Measurements from ENCODE around the gene TMC6. TPM values are rescaled to one million over a fixed set of nuclear protein-coding genes. Genes with fewer than 3 reads are reported as not detected.
A peak's percentile ranks its signal among the peaks of the same experiment; 100 is the strongest.

Gene TMC6
- total and polyA plus RNA-seq, 8 donors, result 15.6 to 61.2 (median 25.5) TPM

DNA sequence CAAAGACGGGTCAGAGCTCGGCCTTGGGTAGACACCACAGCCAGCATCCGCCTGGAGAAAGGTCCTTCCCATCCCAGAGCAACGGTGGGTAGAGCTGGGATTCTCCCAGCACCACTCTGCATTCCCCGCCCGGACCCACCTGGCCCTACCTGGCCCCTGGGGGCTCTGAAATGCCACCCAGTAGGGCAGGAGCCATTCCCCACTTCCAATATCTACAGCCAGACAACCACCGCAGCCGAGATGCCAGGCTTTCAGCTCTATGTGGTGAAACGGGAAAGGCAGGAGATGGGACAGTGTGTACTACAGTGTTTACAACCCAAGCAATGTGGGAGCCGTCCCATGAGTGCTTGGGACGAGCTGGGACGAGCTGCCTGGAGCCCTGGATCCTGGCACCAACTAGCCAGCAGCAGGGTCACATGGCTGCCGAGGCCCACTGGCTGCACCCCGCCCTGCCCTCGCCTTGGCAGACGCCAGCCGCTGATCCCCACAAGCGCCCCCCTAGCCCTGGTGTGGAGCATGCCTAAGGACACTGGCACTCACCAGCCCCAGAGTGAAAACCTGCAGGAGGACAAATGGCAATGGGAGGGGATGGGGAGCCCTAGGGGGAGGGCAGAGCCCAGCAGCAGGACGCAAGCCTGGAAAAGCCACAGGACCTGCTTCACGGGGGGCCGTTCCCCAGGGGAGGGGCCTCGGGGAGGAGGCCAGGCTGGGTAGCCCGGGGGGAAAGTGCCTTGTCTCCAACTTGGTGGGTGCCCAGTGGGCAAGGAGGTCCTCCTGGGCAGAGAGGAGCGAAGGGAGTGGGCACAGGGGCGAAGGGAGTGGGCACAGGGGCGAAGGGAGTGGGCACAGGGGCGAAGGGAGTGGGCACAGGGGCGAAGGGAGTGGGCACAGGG lies 13.5 kb downstream of the TMC6 start:
- FAIRE-seq (no peak), ATAC-seq (no peak)
- no peak overlapping the region for H3K27ac ChIP-seq

DNA sequence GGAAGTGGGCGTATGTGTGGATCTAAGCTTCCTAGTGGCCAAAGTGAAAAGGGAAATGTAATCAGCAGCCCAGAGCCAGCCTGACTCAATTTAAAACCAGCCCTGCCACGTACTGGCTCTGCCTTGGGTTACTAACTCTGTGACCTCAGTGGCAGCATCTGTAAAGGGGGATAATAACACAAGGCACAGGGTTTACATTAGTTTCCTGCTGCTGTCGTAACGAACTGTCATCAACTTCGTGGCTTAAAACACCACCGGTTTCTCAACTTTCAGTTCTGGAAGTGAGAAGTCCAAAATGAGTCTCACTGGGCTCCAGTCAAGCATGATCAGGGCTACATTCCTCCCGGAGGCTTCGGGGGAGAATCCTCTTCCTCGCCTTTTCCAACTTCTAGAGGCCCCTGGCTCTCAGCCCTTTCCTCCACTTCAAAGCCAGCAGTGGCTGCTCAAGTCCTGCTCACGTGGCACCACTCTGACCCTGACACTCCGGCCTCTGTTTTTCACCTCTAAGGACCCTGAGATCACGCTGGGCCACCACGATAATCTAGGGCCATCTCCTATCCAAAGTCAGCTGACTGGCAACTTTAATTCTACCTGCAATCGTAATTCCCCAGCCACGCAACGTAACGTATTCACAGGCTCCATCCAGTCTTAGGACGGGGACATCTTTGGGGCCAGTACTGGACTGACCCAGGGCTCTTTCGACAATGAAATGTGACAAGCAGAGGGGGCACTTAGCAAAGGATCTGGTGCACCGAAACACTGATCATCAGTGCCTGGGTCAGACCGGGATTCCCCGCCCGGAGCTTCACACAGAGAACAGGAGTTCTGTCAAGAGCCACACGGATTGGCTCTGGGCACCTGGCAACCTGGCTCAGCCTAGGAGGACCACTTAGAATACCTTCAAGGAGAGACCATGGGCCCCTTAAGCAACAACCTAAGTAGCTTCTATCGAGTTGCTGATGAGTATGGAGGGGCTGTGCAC lies 14.5 kb downstream of the TMC6 start:
- DNase-seq, result peak in 1 of 6 donors; percentile 17
- no peaks in the 10 kb centered on the region for H3K9me3 ChIP-seq
- no peaks in the 10 kb centered on the region for H3K4me1 ChIP-seq
- no peak for FAIRE-seq
- H3K4me3 ChIP-seq, result no peak overlapping the region
- no peaks in the 10 kb centered on the region for H3K36me3 ChIP-seq
- no peak overlapping the region for H3K27ac ChIP-seq
- H3K27me3 ChIP-seq, result no peaks in the 10 kb centered on the region
- no peak for ATAC-seq
- 78 to 84% methylated on average over 25 of the region's 25 CpGs for WGBS, 2 donors
- TF ChIP-seq, protein P1, sequence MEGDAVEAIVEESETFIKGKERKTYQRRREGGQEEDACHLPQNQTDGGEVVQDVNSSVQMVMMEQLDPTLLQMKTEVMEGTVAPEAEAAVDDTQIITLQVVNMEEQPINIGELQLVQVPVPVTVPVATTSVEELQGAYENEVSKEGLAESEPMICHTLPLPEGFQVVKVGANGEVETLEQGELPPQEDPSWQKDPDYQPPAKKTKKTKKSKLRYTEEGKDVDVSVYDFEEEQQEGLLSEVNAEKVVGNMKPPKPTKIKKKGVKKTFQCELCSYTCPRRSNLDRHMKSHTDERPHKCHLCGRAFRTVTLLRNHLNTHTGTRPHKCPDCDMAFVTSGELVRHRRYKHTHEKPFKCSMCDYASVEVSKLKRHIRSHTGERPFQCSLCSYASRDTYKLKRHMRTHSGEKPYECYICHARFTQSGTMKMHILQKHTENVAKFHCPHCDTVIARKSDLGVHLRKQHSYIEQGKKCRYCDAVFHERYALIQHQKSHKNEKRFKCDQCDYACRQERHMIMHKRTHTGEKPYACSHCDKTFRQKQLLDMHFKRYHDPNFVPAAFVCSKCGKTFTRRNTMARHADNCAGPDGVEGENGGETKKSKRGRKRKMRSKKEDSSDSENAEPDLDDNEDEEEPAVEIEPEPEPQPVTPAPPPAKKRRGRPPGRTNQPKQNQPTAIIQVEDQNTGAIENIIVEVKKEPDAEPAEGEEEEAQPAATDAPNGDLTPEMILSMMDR (IDR thresholded peaks at IDR 0.05), result no peak
- intact Hi-C loops (cut with DNase I), result loop anchor here in 2 of 3 donors (5.0 to 10.0 kb wide), 2 partner anchors 133 to 311 kb away; no protein-coding TSS in a partner anchor

More for the DNA sequence above, 13.5 kb downstream of the TMC6 start:
- H3K27me3 ChIP-seq, result no peaks in the 10 kb centered on the region
- TF ChIP-seq, protein P1 (IDR thresholded peaks at IDR 0.05), result no peak
- intact Hi-C loops (cut with DNase I), result loop anchor here in 2 of 3 donors (5.0 to 10.0 kb wide), 2 partner anchors 132 to 310 kb away; no protein-coding TSS in a partner anchor
- DNase-seq, result peak in 2 of 6 donors; percentile 13 to 65
- H3K9me3 ChIP-seq, result no peaks in the 10 kb centered on the region
- no peaks in the 10 kb centered on the region for H3K4me1 ChIP-seq
- H3K36me3 ChIP-seq, result no peaks in the 10 kb centered on the region
- no peak overlapping the region for H3K4me3 ChIP-seq
- 70 to 84% methylated on average over 23 to 27 of the region's 28 CpGs for WGBS, 2 donors

DNA sequence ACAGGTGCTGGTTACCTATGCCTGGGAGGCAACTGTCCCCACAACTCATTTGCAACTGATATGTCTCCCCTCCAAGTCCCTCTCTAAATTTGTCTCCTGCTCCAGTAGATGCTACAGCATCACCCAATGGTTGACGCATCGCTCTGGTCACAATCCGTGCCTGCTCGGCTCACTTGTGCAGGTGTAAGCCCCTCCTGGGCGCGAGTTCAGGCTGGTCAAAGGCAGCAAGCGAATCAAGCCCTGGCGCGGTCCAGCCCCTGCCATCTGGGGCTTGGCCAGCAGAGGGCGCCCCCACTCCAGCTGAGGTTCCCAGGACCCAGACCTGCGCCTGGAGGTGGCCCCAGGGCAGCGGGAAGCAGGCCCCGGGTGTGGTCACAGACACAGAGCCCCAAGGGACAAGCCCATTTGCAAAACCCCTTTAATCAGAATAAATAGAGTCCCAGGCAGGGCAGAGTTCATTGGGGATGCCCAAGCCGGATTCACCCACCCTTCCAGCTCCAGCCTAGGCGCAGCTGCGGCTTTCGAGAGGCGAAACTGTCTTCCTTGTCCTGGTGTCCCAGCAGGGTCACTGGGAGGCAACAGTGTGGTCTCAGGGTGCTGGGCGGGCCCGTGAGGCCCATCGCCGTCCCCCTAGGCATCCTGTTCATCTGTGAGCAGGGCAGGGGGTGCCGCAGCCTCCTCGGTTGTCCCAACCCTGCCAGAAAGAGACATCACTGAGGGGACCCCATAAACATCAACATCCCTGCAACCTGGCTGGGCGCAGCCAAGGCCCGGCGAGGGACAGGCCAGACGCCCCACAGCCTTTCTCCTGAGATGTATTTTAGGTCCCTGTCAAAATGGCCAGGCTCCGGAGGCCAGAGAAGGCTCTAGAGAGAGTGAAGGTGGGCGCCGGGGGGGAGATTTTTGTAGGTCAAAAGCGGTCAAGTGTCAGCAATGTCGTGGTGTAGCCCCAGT lies 15.8 kb downstream of the TMC6 start:
- WGBS, 2 donors, result 41 to 55% methylated on average over 32 to 33 of the region's 33 CpGs
- H3K4me1 ChIP-seq, result no peaks in the 10 kb centered on the region
- H3K27me3 ChIP-seq, result no peaks in the 10 kb centered on the region
- H3K4me3 ChIP-seq, result no peak overlapping the region
- FAIRE-seq (no peak), DNase-seq (peak in 5 of 6 donors; percentile 59 to 97 (median 85)), ATAC-seq (peak; percentile 75 to 87 (median 85))
- intact Hi-C loops (cut with DNase I), result loop anchor here in 2 of 3 donors (5.0 to 10.0 kb wide), 2 partner anchors 135 to 312 kb away; no protein-coding TSS in a partner anchor
- no peak overlapping the region for H3K27ac ChIP-seq
- TF ChIP-seq, protein P1 (IDR thresholded peaks at IDR 0.05), result peak; percentile 97 to 99 (median 98)
- no peaks in the 10 kb centered on the region for H3K9me3 ChIP-seq
- no peaks in the 10 kb centered on the region for H3K36me3 ChIP-seq
